ENCODE results near the gene FLT3LG.

GRCh38 chr19:49534632-49535385 lies 60.8 kb downstream of the FLT3LG start:
- TF ChIP-seq EZH2 (IDR thresholded peaks at IDR 0.05; ENCODE audit: low read depth, low read length, severe bottlenecking) = no peak
- no peak for TF ChIP-seq SIX5 (IDR thresholded peaks at IDR 0.05; ENCODE audit: low read depth, low read length)
- TF ChIP-seq USF2 (IDR thresholded peaks at IDR 0.05; ENCODE audit: low read length) = no peak
- no peak for TF ChIP-seq CEBPB (IDR thresholded peaks at IDR 0.05; ENCODE audit: low read depth, low read length)
- TF ChIP-seq, protein P1, sequence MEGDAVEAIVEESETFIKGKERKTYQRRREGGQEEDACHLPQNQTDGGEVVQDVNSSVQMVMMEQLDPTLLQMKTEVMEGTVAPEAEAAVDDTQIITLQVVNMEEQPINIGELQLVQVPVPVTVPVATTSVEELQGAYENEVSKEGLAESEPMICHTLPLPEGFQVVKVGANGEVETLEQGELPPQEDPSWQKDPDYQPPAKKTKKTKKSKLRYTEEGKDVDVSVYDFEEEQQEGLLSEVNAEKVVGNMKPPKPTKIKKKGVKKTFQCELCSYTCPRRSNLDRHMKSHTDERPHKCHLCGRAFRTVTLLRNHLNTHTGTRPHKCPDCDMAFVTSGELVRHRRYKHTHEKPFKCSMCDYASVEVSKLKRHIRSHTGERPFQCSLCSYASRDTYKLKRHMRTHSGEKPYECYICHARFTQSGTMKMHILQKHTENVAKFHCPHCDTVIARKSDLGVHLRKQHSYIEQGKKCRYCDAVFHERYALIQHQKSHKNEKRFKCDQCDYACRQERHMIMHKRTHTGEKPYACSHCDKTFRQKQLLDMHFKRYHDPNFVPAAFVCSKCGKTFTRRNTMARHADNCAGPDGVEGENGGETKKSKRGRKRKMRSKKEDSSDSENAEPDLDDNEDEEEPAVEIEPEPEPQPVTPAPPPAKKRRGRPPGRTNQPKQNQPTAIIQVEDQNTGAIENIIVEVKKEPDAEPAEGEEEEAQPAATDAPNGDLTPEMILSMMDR (IDR thresholded peaks at IDR 0.05; ENCODE audit: control extremely low read depth in 1 of 3, insufficient read depth in 1 of 3, low read depth in 1 of 3, low read length in 3 of 3) = no peak
- TF ChIP-seq, protein P2, sequence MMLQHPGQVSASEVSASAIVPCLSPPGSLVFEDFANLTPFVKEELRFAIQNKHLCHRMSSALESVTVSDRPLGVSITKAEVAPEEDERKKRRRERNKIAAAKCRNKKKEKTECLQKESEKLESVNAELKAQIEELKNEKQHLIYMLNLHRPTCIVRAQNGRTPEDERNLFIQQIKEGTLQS (IDR thresholded peaks at IDR 0.05; ENCODE audit: insufficient read depth, low read depth, low read length) = no peak
- TF ChIP-seq TEAD4 (IDR thresholded peaks at IDR 0.05; ENCODE audit: low read depth, low read length) = no peak
- TF ChIP-seq MAFK (IDR thresholded peaks at IDR 0.05; ENCODE audit: low read depth, low read length) = no peak
- no peak for TF ChIP-seq BACH1 (IDR thresholded peaks at IDR 0.05; ENCODE audit: low read length)
- TF ChIP-seq POLR2A (IDR thresholded peaks at IDR 0.05; ENCODE audit: control extremely low read depth in 1 of 2, low read depth in 2 of 2, low read length in 2 of 2) = no peak
- TF ChIP-seq ZNF274 (IDR thresholded peaks at IDR 0.05; ENCODE audit: borderline replicate concordance, extremely low read depth, low read length) = no peak

Measured in H1 (cell line).